PC-3 (cell line): ENCODE measurements around the gene MIEN1. TPM values are rescaled to one million over a fixed set of nuclear protein-coding genes. Genes with fewer than 3 reads are reported as not detected.
A peak's percentile ranks its signal among the peaks of the same experiment; 100 is the strongest.

Experiments used
- ATAC-seq: fragments of 200-7000 bp; cut with Tn5 transposase; 2 replicates; pipeline ENCODE4 v1.9.1; 2020; ENCODE audit warnings: mild to moderate bottlenecking, moderate library complexity
- BruUV-seq: library from RNA; stranded (reverse); fragments of 400-500 nt; replicated peaks from 2 replicates; lab custom pipeline; 2021; lab: Mats Ljungman, UMichigan
- CTCF ChIA-PET: fragments of 300-600 bp; sonication (Branson Sonifier 250); formaldehyde crosslinking; loops from one replicate; lab custom pipeline; 2022; ENCODE audit warnings: antibody characterized with exemption; lab: Charles Lee
- POLR2A ChIA-PET: fragments of 300-600 bp; sonication (Branson Sonifier 250); formaldehyde crosslinking; loops from one replicate; lab custom pipeline; 2022; ENCODE audit warnings: antibody characterized with exemption; ENCODE audit not compliant: unreplicated experiment; lab: Charles Lee
- DNase-seq: peaks from one replicate; pipeline ENCODE4 v3.0.0-alpha.2; 2015
- H2AFZ ChIP-seq: fragments of 300-600 bp; sonication (generic); 2 replicates; pipeline ENCODE4 v1.6.0; 2016; ENCODE audit warnings: antibody characterized with exemption, low read length
- H3F3A ChIP-seq: fragments of 300-600 bp; sonication (generic); one replicate; pipeline ENCODE4 v1.6.0; 2017; ENCODE audit warnings: antibody characterized with exemption, low read length, control low read depth, mild to moderate bottlenecking; ENCODE audit not compliant: unreplicated experiment
- H3K27ac ChIP-seq: fragments of 300-600 bp; sonication (generic); 2 replicates; pipeline ENCODE4 v1.5.1; 2016; ENCODE audit warnings: mild to moderate bottlenecking, low read length
- H3K27me3 ChIP-seq: fragments of 300-600 bp; sonication (generic); 2 replicates; pipeline ENCODE4 v1.6.1; 2016; ENCODE audit warnings: low read length, mixed read lengths
- H3K36me3 ChIP-seq: fragments of 300-600 bp; sonication (generic); 2 replicates; pipeline ENCODE4 v1.6.1; 2016; ENCODE audit warnings: low read depth, mixed run types, low read length, mixed read lengths
- H3K4me1 ChIP-seq: fragments of 300-600 bp; sonication (generic); 2 replicates; pipeline ENCODE4 v1.5.1; 2016; ENCODE audit warnings: low read length; ENCODE audit not compliant: insufficient read depth
- H3K4me2 ChIP-seq: fragments of 300-600 bp; sonication (generic); 2 replicates; pipeline ENCODE4 v1.6.0; 2016; ENCODE audit warnings: low read length
- H3K4me3 ChIP-seq: fragments of 300-600 bp; sonication (generic); 2 replicates; pipeline ENCODE4 v1.5.1; 2016; ENCODE audit warnings: mild to moderate bottlenecking, low read length, mixed read lengths
- H3K79me2 ChIP-seq: fragments of 300-600 bp; sonication (generic); 2 replicates; pipeline ENCODE4 v1.6.1; 2017; ENCODE audit warnings: low read length, mixed read lengths
- H3K9ac ChIP-seq: fragments of 300-600 bp; sonication (generic); 2 replicates; pipeline ENCODE4 v1.6.0; 2016; ENCODE audit warnings: mild to moderate bottlenecking, low read length
- H3K9me2 ChIP-seq: fragments of 300-600 bp; sonication (generic); replicated peaks from 2 replicates; pipeline ENCODE4 v1.6.1; 2016; ENCODE audit warnings: mixed run types, low read length, mixed read lengths
- H3K9me3 ChIP-seq: fragments of 300-600 bp; sonication (generic); 2 replicates; pipeline ENCODE4 v1.6.1; 2016; ENCODE audit warnings: low read length, mixed read lengths
- H4K20me1 ChIP-seq: fragments of 300-600 bp; sonication (generic); 2 replicates; pipeline ENCODE4 v1.6.1; 2016; ENCODE audit warnings: low read length, mixed read lengths
- CTCF ChIP-seq: fragments of 300-600 bp; sonication (generic); conservative IDR thresholded peaks from 2 replicates; pipeline ENCODE4 v1.5.1; 2017; ENCODE audit warnings: antibody characterized with exemption, low read depth, mild to moderate bottlenecking, low read length
- EZH2 ChIP-seq: fragments of 300-600 bp; sonication (generic); IDR thresholded peaks from one replicate; pipeline ENCODE4 v1.6.1; 2017; ENCODE audit warnings: antibody characterized with exemption, mild to moderate bottlenecking, low read length; ENCODE audit not compliant: unreplicated experiment
- EZH2phosphoT487 ChIP-seq: fragments of 300-600 bp; sonication (generic); IDR thresholded peaks from 2 replicates; pipeline ENCODE4 v1.6.1; 2018; ENCODE audit warnings: mild to moderate bottlenecking, antibody characterized with exemption, low read length, borderline replicate concordance
- intact Hi-C: fragments of 100-400 bp; cut with micrococcal nuclease; formaldehyde crosslinking; loops from 2 replicates; pipeline ENCODE4 v1.9.0; 2023
- total RNA-seq: library from RNA; depleted of rRNA; stranded (reverse); fragments of >200 nt; gene quantifications from 2 replicates; pipeline ENCODE4 v1.2.3, GENCODE V29; 2014

MIEN1 gene
- total RNA-seq, 1 experiment from 2014 or later, result 52.0 TPM

- no peak overlapping the region for H2AFZ ChIP-seq
- peak overlapping the region; percentile 17; the same call in 1 of the 2 replicates for H3K4me3 ChIP-seq
- H3K9me3 ChIP-seq, result no peaks in the 10 kb centered on the region
- ChIA-PET CTCF (interaction anchor here (0.6 to 1.1 kb wide), 2 partner anchors 15 to 32 kb away, joined by 3 read pairs; no protein-coding TSS in a partner anchor), POLR2A (interaction anchor here (0.7 kb wide), 1 partner anchor 16 kb away, joined by 5 read pairs; the partner anchor contains the start of gene PGAP3)
- ATAC-seq, result no peak
- H4K20me1 ChIP-seq, result no peaks in the 10 kb centered on the region
- no peaks in the 10 kb centered on the region for H3F3A ChIP-seq
- peak overlapping the region; percentile 64 for H3K4me2 ChIP-seq
- H3K9me2 ChIP-seq, result no peaks in the 10 kb centered on the region
- TF ChIP-seq EZH2 (no peak), EZH2phosphoT487 (no peak), CTCF (no peak)
- no TSS peak for BruUV-seq
- H3K27me3 ChIP-seq, result no peaks in the 10 kb centered on the region
- DNase-seq, result no peak
- peak overlapping the region; percentile 92 for H3K27ac ChIP-seq
- intact Hi-C loops, result no loop called here
- H3K9ac ChIP-seq, result peak overlapping the region; percentile 53
- peaks cover 73% of the 10 kb centered on the region for H3K79me2 ChIP-seq
- peaks cover 64% of the 10 kb centered on the region for H3K4me1 ChIP-seq
- peaks cover 4% of the 10 kb centered on the region; the same call in 1 of the 2 replicates for H3K36me3 ChIP-seq
Observed at GRCh38 chr17:39703913-39704312, 26.4 kb downstream of the MIEN1 start.

- DNase-seq, result peak; percentile 81
- Histone ChIP-seq H3K4me3 (peak overlapping the region; percentile 88; the same call in 1 of the 2 replicates), H3K4me1 (peaks cover 64% of the 10 kb centered on the region), H3K79me2 (peaks cover 73% of the 10 kb centered on the region), H4K20me1 (no peaks in the 10 kb centered on the region), H3K27me3 (no peaks in the 10 kb centered on the region), H3K4me2 (peak overlapping the region; percentile 84), H2AFZ (no peak overlapping the region), H3K9me2 (no peaks in the 10 kb centered on the region), H3K9ac (peak overlapping the region; percentile 53), H3K36me3 (peaks cover under 1% of the 10 kb centered on the region; the same call in 1 of the 2 replicates), H3K9me3 (no peaks in the 10 kb centered on the region), H3K27ac (peak overlapping the region; percentile 92), H3F3A (no peaks in the 10 kb centered on the region)
- TF ChIP-seq CTCF (no peak), EZH2phosphoT487 (no peak), EZH2 (no peak)
- POLR2A ChIA-PET, result interaction anchor here (0.6 to 0.7 kb wide), 2 partner anchors 15 to 70 kb away, joined by 3 to 5 read pairs; partner anchors contain the start of gene PGAP3
- CTCF ChIA-PET, result interaction anchor here (0.6 to 1.1 kb wide), 2 partner anchors 16 to 31 kb away, joined by 3 read pairs; no protein-coding TSS in a partner anchor
- BruUV-seq, result no TSS peak
- intact Hi-C loops, result no loop called here
- ATAC-seq, result peak; percentile 39
Observed at GRCh38 chr17:39702901-39703893, 27.1 kb downstream of the MIEN1 start.
